GM18526 (cell line): ENCODE data around the gene ZBTB38.

Source experiments
- POLR2A ChIP-seq: IDR thresholded peaks from 3 replicates; pipeline ENCODE4 v1.6.1; 2011; ENCODE audit not compliant: insufficient read length; ENCODE audit errors: extremely low read depth

ZBTB38 gene, protein sequence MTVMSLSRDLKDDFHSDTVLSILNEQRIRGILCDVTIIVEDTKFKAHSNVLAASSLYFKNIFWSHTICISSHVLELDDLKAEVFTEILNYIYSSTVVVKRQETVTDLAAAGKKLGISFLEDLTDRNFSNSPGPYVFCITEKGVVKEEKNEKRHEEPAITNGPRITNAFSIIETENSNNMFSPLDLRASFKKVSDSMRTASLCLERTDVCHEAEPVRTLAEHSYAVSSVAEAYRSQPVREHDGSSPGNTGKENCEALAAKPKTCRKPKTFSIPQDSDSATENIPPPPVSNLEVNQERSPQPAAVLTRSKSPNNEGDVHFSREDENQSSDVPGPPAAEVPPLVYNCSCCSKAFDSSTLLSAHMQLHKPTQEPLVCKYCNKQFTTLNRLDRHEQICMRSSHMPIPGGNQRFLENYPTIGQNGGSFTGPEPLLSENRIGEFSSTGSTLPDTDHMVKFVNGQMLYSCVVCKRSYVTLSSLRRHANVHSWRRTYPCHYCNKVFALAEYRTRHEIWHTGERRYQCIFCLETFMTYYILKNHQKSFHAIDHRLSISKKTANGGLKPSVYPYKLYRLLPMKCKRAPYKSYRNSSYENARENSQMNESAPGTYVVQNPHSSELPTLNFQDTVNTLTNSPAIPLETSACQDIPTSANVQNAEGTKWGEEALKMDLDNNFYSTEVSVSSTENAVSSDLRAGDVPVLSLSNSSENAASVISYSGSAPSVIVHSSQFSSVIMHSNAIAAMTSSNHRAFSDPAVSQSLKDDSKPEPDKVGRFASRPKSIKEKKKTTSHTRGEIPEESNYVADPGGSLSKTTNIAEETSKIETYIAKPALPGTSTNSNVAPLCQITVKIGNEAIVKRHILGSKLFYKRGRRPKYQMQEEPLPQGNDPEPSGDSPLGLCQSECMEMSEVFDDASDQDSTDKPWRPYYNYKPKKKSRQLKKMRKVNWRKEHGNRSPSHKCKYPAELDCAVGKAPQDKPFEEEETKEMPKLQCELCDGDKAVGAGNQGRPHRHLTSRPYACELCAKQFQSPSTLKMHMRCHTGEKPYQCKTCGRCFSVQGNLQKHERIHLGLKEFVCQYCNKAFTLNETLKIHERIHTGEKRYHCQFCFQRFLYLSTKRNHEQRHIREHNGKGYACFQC (N-terminal part only)

GRCh38 chr3:141368062-141368924 is at the start of gene ZBTB38:
ZBTB38 (plus strand) TSS chr3:141368504; CDS start chr3:141442389, 73,885 bp downstream.
- no peak for TF ChIP-seq POLR2A

- no peak for TF ChIP-seq POLR2A
Measured at GRCh38 chr3:141320399-141321108, 47.8 kb upstream of the ZBTB38 start.

GRCh38 chr3:141321109-141321497 is 47.2 kb upstream of the ZBTB38 start:
- no peak for TF ChIP-seq POLR2A

DNA sequence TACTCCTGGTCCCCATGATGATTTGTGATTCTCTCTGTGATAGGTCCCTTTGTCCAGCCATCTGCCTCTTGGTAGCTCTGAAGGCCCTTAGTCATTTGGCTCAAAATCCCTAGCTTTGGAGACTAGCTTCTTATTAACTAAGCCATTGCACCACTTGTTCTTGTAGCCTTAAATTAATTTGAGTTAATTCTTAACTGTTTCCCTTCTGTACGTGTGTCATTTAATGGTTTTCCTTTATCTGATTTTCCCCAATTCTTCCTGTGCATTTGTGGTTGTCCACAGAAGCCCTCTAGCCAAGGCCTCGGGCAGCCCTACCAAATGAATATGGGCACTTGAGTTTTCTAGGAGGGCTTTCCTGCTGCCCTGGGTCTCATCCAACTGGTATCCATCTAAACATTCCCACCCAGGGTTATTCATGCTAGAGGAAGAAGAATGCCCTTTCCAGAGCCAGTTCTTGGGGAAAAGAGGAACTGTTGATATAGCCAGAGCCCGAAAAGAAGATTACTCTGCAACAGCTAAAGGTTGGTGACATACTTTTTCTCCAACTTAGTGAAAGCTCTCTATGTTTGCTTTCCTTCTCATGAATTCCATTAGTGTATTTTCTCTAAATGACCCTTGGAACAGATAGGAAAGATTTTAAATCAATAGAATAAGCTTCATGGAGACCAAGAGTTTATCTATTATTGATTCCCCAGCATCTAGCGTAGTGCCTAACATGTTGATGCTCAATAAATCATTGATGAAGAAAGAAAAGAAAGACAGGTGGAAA is 44.2 kb upstream of the ZBTB38 start:
- no peak for TF ChIP-seq POLR2A

GRCh38 chr3:141326123-141326522 is 42.2 kb upstream of the ZBTB38 start:
- no peak for TF ChIP-seq POLR2A

GRCh38 chr3:141326626-141327025 is 41.7 kb upstream of the ZBTB38 start:
- TF ChIP-seq POLR2A, result no peak

- TF ChIP-seq POLR2A, result no peak
Measured at GRCh38 chr3:141328286-141329166, 39.8 kb upstream of the ZBTB38 start.

DNA sequence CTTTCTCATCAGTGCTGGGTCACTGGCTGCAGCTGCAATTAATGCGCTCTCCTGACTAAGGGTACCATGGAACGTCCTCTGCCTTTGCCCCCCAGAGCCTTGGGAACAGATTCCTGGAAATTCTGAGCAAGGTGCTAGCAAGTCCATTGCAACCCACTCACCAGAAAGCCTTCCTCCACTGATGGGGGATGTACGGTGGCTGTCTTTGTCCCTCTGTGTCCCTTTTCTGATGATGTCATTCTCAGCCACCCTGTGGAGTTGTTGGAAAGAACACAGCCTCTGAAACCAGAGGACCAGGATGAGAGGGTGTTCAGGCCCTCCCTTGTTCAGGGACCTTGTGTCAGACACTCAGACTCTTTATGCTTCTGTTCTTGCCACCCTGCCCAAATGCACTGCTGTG is 38.1 kb upstream of the ZBTB38 start:
- TF ChIP-seq POLR2A, result no peak

GRCh38 chr3:141330718-141331376 is 37.5 kb upstream of the ZBTB38 start:
- no peak for TF ChIP-seq POLR2A

DNA sequence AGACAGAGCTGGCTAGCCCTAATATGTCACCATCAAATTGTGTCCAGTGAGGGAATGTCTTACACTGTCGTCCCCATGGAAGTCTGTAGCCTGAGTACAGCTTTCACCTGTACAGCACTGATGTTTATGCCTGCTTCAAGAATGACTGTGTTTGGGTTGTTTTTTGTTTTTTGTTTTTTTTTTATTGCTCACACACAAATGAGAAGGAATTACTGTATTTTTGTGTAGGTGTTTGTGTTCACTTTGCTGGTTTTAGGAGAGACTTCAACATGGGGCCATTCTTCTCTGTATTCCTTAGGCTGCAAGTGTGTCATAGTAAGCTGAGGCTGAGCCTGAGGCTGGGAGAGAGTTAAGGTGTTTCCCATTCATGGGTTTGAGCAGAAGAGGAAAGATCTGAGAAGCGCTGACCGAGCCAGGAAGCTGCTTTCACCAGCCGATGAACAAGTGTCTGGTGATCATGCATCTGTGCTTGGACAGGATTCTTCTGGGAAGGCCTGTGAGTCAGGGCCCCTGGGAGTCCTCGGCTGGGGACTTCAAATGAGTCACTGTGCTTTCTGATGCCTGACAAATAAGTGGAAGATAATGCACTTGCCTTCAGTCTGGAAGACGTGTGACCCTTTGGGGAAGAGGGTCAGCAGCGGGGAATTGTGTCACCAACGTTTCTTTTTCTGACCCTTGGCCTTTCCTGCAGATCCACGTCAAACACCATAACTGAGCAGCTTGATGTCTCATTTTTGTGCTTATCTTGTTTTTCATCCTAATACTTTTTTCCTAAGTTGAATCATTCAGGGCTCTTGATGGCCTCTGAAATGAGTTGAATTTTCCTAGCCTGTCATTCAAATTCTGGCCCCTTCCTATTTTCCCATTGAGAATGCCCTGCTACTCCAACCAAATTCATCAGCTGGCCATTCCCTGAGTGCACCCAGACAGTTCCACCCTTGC is 36.7 kb upstream of the ZBTB38 start:
- no peak for TF ChIP-seq POLR2A

DNA sequence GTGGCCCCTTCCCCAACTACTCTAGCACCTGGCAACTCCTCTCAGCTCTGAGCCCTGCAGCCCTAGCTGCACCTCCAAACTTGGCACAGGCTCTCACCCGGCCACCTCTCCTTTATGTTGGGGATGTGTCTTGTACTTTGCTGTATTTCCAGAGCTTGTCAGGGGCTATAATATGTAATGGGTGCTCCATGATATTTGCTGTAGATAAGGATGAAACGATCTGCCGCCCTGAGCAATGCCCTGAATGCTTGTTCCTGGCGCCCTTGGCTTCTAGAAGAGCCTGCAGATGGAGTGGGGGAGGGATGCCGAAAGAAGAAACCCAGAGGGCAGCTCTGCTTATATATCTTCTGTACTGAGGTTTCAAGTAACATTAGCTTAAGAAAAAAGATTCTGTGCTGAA is 35.9 kb upstream of the ZBTB38 start:
- no peak for TF ChIP-seq POLR2A
